ENCODE results near the gene HP1BP3. TPM values are rescaled to one million over a fixed set of nuclear protein-coding genes. Genes with fewer than 3 reads are reported as not detected.
A peak's percentile ranks its signal among the peaks of the same experiment; 100 is the strongest.

The HP1BP3 gene
- total RNA-seq, 1 experiment from 2014 or later: 251 TPM

DNA sequence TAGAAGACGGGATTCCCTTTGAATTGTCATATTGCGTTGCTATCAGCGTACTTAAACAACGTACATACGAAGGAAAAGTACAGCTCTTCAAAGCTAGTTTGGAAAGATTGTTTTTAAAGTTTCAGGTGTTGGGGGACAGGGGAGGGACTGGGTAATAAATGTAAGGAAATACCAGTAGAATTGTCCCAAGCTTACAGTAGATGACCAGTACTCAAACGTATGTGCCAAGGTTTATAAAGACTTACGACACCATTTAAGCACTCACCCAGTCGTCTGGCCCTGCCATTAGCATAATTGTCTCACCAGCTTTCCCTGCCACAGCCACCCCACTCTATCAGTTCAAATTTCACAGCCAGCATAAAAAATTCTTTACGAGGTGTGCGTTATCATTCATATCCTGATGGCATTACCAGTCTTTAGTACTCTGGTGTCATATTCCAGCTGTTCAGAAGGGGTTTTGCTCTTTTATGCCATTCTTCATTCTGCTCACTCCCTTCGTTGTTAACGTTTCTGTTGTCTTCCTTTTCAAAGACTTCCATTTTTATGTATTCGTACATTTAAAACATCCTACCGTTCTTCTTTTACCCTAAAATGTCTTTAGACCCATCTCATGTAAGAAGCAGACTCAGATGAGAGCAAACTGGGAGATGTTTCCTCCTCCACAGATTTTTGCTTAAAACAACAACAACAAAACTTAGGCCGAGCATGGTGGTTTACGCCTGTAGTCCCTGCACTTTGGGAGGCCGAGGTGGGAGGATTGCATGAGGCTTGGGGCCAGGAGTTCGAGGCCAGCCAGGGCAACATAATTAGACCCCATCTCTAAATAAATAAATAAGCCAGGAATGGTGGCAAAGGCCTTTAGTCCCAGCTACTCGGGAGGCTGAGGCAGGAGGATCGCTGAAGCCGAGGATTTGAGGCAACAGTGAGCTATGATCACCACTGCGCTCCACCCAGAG lies 1.0 kb upstream of the HP1BP3 start:
- Histone ChIP-seq H3K27me3 (ENCODE audit: insufficient read depth, low read depth) (no peaks in the 10 kb centered on the region), H4K20me1 (ENCODE audit: insufficient read depth) (peaks cover 29% of the 10 kb centered on the region), H3K36me3 (ENCODE audit: low read depth) (no peaks in the 10 kb centered on the region), H3K9me2 (ENCODE audit: insufficient read depth) (no peaks in the 10 kb centered on the region), H3K79me2 (ENCODE audit: low read depth) (peaks cover 33% of the 10 kb centered on the region), H3K9me3 (ENCODE audit: insufficient read depth, low read depth) (no peaks in the 10 kb centered on the region), H3F3A (ENCODE audit: insufficient read depth, low read depth) (peaks cover 11% of the 10 kb centered on the region), H3K4me1 (replicated peaks; ENCODE audit: insufficient read depth) (peaks cover 19% of the 10 kb centered on the region; the same call in 1 of the 2 replicates), H2AFZ (peak overlapping the region; percentile 71; the same call in 1 of the 2 replicates), H3K27ac (peak overlapping the region; percentile 69), H3K4me2 (peak overlapping the region; percentile 87), H3K4me3 (peak overlapping the region; percentile 98)
- CTCF ChIA-PET: no interaction called here
- POLR2A ChIA-PET (ENCODE audit: unreplicated experiment): interaction anchor here (0.6 kb wide), 1 partner anchor 617 kb away, joined by 4 read pairs; no protein-coding TSS in a partner anchor
- BruUV-seq (replicated peaks): no TSS peak
- TF ChIP-seq EZH2 (IDR thresholded peaks at IDR 0.05; ENCODE audit: low read depth) (no peak), CTCF (conservative IDR thresholded peaks at IDR 0.05) (no peak)
- DNase-seq: peak; percentile 31 to 62
- intact Hi-C loops (cut with micrococcal nuclease; ENCODE audit: unreplicated experiment): loop anchor here (10.0 kb wide), 1 partner anchor 387 kb away; the partner anchor contains the start of gene EIF4G3

- ChIA-PET CTCF (interaction anchor here (0.6 kb wide), 1 partner anchor 54 kb away, joined by 5 read pairs; no protein-coding TSS in a partner anchor), POLR2A (ENCODE audit: unreplicated experiment) (interaction anchor here (0.5 to 0.7 kb wide), 15 partner anchors 17 to 1254 kb away, joined by 3 to 9 read pairs (median 4); no protein-coding TSS in a partner anchor)
- H2AFZ ChIP-seq: peak overlapping the region; percentile 71
- H3F3A ChIP-seq (ENCODE audit: insufficient read depth, low read depth): peaks cover 11% of the 10 kb centered on the region
- H3K27ac ChIP-seq: peak overlapping the region; percentile 59
- H4K20me1 ChIP-seq (ENCODE audit: insufficient read depth): peaks cover 40% of the 10 kb centered on the region
- no peaks in the 10 kb centered on the region for H3K9me3 ChIP-seq (ENCODE audit: insufficient read depth, low read depth)
- no peak for TF ChIP-seq CTCF (conservative IDR thresholded peaks at IDR 0.05)
- TF ChIP-seq EZH2 (IDR thresholded peaks at IDR 0.05; ENCODE audit: low read depth): no peak
- H3K4me2 ChIP-seq: peak overlapping the region; percentile 93
- BruUV-seq (replicated peaks): TSS peak; percentile 32
- peaks cover 19% of the 10 kb centered on the region; the same call in 1 of the 2 replicates for H3K4me1 ChIP-seq (replicated peaks; ENCODE audit: insufficient read depth)
- intact Hi-C loops (cut with micrococcal nuclease; ENCODE audit: unreplicated experiment): loop anchor here (10.0 kb wide), 1 partner anchor 388 kb away; the partner anchor contains the start of gene EIF4G3
- peaks cover 50% of the 10 kb centered on the region for H3K79me2 ChIP-seq (ENCODE audit: low read depth)
- H3K27me3 ChIP-seq (ENCODE audit: insufficient read depth, low read depth): no peaks in the 10 kb centered on the region
- peak overlapping the region; percentile 98 for H3K4me3 ChIP-seq
- no peaks in the 10 kb centered on the region for H3K9me2 ChIP-seq (ENCODE audit: insufficient read depth)
- no peaks in the 10 kb centered on the region for H3K36me3 ChIP-seq (ENCODE audit: low read depth)
- DNase-seq: peak; percentile 78 to 97
Measured at GRCh38 chr1:20786253-20787028, 666 bp downstream of the HP1BP3 start.

- Histone ChIP-seq H3K79me2 (ENCODE audit: low read depth) (peaks cover 56% of the 10 kb centered on the region), H3K4me1 (replicated peaks; ENCODE audit: insufficient read depth) (peaks cover 19% of the 10 kb centered on the region; the same call in 1 of the 2 replicates), H3K9me3 (ENCODE audit: insufficient read depth, low read depth) (no peaks in the 10 kb centered on the region), H3K27me3 (ENCODE audit: insufficient read depth, low read depth) (no peaks in the 10 kb centered on the region), H3K4me2 (peak overlapping the region; percentile 93), H4K20me1 (ENCODE audit: insufficient read depth) (peaks cover 46% of the 10 kb centered on the region), H3K4me3 (peak overlapping the region; percentile 98), H2AFZ (peak overlapping the region; percentile 71), H3F3A (ENCODE audit: insufficient read depth, low read depth) (peaks cover 11% of the 10 kb centered on the region), H3K9me2 (ENCODE audit: insufficient read depth) (no peaks in the 10 kb centered on the region), H3K36me3 (ENCODE audit: low read depth) (no peaks in the 10 kb centered on the region), H3K27ac (peak overlapping the region; percentile 59)
- ChIA-PET CTCF (no interaction called here), POLR2A (ENCODE audit: unreplicated experiment) (interaction anchor here (0.6 to 0.7 kb wide), 5 partner anchors 61 to 1254 kb away, joined by 3 to 7 read pairs (median 3); no protein-coding TSS in a partner anchor)
- no peak for TF ChIP-seq CTCF (conservative IDR thresholded peaks at IDR 0.05)
- no peak for TF ChIP-seq EZH2 (IDR thresholded peaks at IDR 0.05; ENCODE audit: low read depth)
- BruUV-seq (replicated peaks): no TSS peak
- no peak for DNase-seq
- intact Hi-C loops (cut with micrococcal nuclease; ENCODE audit: unreplicated experiment): loop anchor here (10.0 kb wide), 1 partner anchor 389 kb away; the partner anchor contains the start of gene EIF4G3
Measured at GRCh38 chr1:20785907-20786252, 1.2 kb downstream of the HP1BP3 start.

All from PC-9 (cell line).